Liver (tissue), 3 donors: ENCODE data around the gene CHIC2.

ENCODE experiments used
- EGR1 ChIP-seq, 2 donors: IDR thresholded peaks; 2 replicates each; pipeline ENCODE4 v1.6.1; 2016 to 2018; ENCODE audit warnings: antibody characterized with exemption in 2 of 2, low read depth in 2 of 2
- NR2F2 ChIP-seq: IDR thresholded peaks from 2 replicates; pipeline ENCODE4 v1.6.1; 2016; ENCODE audit warnings: antibody characterized with exemption
- RAD21 ChIP-seq, 2 donors: IDR thresholded peaks; 2 replicates each; pipeline ENCODE4 v1.6.1; 2016; ENCODE audit warnings: antibody characterized with exemption in 2 of 2, mild to moderate bottlenecking in 2 of 2
- SP1 ChIP-seq: IDR thresholded peaks from 2 replicates; pipeline ENCODE4 v1.6.1; 2018; ENCODE audit warnings: antibody characterized with exemption, mild to moderate bottlenecking
- TAF1 ChIP-seq: conservative IDR thresholded peaks from 2 replicates; pipeline ENCODE4 v1.6.1; 2016; ENCODE audit warnings: antibody characterized with exemption, mild to moderate bottlenecking
- TF ChIP-seq, protein P1 (sequence below): fragments of 150-350 bp; IDR thresholded peaks from 2 replicates; pipeline ENCODE4 v1.5.1; 2017; ENCODE audit warnings: improper control_type of control experiment, low read depth, low read length; ENCODE audit not compliant: missing input control
- TF ChIP-seq, protein P2 (sequence below): IDR thresholded peaks from 2 replicates; pipeline ENCODE4 v1.6.1; 2016; ENCODE audit warnings: antibody characterized with exemption
- TF ChIP-seq, protein P3 (sequence below): IDR thresholded peaks from 2 replicates; pipeline ENCODE4 v1.6.1; 2016; ENCODE audit warnings: antibody characterized with exemption, mild to moderate bottlenecking
- donor health status: healthy.
- donor health status: healthy.

DNA sequence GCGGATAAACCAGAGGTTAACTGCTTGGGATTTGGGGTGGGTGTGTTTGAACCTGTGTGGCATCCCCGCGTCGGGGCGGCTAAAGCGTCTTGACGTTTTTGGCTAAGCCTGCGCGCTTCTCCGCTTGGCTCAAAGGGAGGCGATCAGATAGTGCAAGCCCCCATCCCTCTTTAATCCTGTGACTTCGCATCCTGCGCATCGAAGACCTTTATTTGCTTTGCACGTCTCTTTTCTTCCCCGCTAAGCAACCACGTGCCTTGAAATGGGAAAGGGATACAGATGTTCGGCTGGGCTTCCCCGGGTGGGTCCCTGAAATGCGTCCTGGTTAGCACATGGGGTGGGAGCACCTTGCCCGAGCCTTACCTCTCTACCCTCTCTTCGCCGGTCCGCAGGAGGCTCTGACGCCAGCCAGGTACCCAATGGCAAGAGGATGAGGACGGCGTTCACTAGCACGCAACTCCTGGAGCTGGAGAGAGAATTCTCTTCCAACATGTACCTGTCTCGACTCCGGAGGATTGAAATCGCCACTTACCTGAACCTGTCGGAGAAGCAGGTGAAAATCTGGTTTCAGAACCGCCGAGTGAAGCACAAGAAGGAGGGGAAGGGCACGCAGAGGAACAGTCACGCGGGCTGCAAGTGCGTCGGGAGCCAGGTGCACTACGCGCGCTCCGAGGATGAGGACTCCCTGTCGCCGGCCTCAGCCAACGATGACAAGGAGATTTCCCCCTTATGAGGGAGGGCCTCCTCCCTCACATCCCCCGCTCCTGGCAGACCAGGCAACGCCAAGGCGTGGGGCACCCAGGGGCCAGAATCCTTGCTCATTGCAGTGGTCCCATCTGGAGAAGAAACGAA, 37.0 kb upstream of the CHIC2 start:
- TF ChIP-seq, protein P1, sequence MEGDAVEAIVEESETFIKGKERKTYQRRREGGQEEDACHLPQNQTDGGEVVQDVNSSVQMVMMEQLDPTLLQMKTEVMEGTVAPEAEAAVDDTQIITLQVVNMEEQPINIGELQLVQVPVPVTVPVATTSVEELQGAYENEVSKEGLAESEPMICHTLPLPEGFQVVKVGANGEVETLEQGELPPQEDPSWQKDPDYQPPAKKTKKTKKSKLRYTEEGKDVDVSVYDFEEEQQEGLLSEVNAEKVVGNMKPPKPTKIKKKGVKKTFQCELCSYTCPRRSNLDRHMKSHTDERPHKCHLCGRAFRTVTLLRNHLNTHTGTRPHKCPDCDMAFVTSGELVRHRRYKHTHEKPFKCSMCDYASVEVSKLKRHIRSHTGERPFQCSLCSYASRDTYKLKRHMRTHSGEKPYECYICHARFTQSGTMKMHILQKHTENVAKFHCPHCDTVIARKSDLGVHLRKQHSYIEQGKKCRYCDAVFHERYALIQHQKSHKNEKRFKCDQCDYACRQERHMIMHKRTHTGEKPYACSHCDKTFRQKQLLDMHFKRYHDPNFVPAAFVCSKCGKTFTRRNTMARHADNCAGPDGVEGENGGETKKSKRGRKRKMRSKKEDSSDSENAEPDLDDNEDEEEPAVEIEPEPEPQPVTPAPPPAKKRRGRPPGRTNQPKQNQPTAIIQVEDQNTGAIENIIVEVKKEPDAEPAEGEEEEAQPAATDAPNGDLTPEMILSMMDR = no peak
- TF ChIP-seq, protein P2, sequence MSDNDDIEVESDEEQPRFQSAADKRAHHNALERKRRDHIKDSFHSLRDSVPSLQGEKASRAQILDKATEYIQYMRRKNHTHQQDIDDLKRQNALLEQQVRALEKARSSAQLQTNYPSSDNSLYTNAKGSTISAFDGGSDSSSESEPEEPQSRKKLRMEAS = no peak
- TF ChIP-seq RAD21 (IDR thresholded peaks at IDR 0.05) (no peak), TAF1 (no peak), NR2F2 (no peak), SP1 (no peak), EGR1 (IDR thresholded peaks at IDR 0.05; ENCODE audit: low read depth in 2 of 2) (no peak)
- TF ChIP-seq, protein P3, sequence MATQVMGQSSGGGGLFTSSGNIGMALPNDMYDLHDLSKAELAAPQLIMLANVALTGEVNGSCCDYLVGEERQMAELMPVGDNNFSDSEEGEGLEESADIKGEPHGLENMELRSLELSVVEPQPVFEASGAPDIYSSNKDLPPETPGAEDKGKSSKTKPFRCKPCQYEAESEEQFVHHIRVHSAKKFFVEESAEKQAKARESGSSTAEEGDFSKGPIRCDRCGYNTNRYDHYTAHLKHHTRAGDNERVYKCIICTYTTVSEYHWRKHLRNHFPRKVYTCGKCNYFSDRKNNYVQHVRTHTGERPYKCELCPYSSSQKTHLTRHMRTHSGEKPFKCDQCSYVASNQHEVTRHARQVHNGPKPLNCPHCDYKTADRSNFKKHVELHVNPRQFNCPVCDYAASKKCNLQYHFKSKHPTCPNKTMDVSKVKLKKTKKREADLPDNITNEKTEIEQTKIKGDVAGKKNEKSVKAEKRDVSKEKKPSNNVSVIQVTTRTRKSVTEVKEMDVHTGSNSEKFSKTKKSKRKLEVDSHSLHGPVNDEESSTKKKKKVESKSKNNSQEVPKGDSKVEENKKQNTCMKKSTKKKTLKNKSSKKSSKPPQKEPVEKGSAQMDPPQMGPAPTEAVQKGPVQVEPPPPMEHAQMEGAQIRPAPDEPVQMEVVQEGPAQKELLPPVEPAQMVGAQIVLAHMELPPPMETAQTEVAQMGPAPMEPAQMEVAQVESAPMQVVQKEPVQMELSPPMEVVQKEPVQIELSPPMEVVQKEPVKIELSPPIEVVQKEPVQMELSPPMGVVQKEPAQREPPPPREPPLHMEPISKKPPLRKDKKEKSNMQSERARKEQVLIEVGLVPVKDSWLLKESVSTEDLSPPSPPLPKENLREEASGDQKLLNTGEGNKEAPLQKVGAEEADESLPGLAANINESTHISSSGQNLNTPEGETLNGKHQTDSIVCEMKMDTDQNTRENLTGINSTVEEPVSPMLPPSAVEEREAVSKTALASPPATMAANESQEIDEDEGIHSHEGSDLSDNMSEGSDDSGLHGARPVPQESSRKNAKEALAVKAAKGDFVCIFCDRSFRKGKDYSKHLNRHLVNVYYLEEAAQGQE = no peak
